Spinal cord (tissue), 10 donors: ENCODE data around the gene UBE2E2. TPM values are rescaled to one million over a fixed set of nuclear protein-coding genes. Genes with fewer than 3 reads are reported as not detected.

Experiments
- DNase-seq, 6 donors: peaks; one replicate each; pipeline versions ENCODE4 v3.0.0 to v3.0.0-alpha.2; 2013 to 2015; ENCODE audit warnings: low spot score in 6 of 6, low read depth in 4 of 6
- H3K27ac ChIP-seq: one replicate; pipeline ENCODE4 v1.5.1; 2013; ENCODE audit warnings: low read depth, low read length, control low read depth
- H3K27me3 ChIP-seq: one replicate; pipeline ENCODE4 v1.6.1; 2013; ENCODE audit warnings: low read length; ENCODE audit not compliant: control insufficient read depth, insufficient read depth
- H3K36me3 ChIP-seq: one replicate; pipeline ENCODE4 v1.6.1; 2013; ENCODE audit warnings: low read length; ENCODE audit not compliant: control insufficient read depth, insufficient read depth
- H3K4me1 ChIP-seq: one replicate; pipeline ENCODE4 v1.6.1; 2013; ENCODE audit warnings: low read length; ENCODE audit not compliant: control insufficient read depth, insufficient read depth
- H3K4me3 ChIP-seq: one replicate; pipeline ENCODE4 v1.5.1; 2013; ENCODE audit warnings: low read depth, low read length, control low read depth
- H3K9me3 ChIP-seq: one replicate; pipeline ENCODE4 v1.6.1; 2013; ENCODE audit warnings: low read length; ENCODE audit not compliant: control insufficient read depth, insufficient read depth
- WGBS: methylation state at CpG from one replicate; pipeline ENCODE4 v1.1.5; 2013; ENCODE audit warnings: missing lambda C conversion rate; ENCODE audit not compliant: insufficient coverage; 5-methylcytosine and 5-hydroxymethylcytosine counted together
- polyA plus RNA-seq, 2 donors: library from polyadenylated mRNA; unstranded; fragments of 120-200 nt; gene quantifications; one replicate each; pipeline ENCODE4 v1.2.1, GENCODE V29; 2013; ENCODE audit not compliant: insufficient read length in 2 of 2
- total RNA-seq, 2 donors: library from RNA; depleted of rRNA in 1 of 2; stranded (reverse); fragments of 120-200 nt in 1 of 2; fragments of >200 nt in 1 of 2; gene quantifications; one replicate each; pipeline versions ENCODE4 v1.2.3 to v1.2.4, GENCODE V29; 2013 to 2014
- donor health status: healthy.

The UBE2E2 gene
- total and polyA plus RNA-seq, 4 donors, result 38.8 to 144 (median 82.6) TPM

GRCh38 chr3:23404246-23404645, 201.1 kb downstream of the UBE2E2 start:
- Histone ChIP-seq H3K4me1 (no peaks in the 10 kb centered on the region), H3K36me3 (no peaks in the 10 kb centered on the region), H3K9me3 (no peaks in the 10 kb centered on the region), H3K27ac (no peak overlapping the region), H3K4me3 (no peak overlapping the region), H3K27me3 (no peaks in the 10 kb centered on the region)
- DNase-seq, result no peak

GRCh38 chr3:23405081-23405480, 202.0 kb downstream of the UBE2E2 start:
- Histone ChIP-seq H3K4me3 (no peak overlapping the region), H3K36me3 (no peaks in the 10 kb centered on the region), H3K27ac (no peak overlapping the region), H3K9me3 (no peaks in the 10 kb centered on the region), H3K27me3 (no peaks in the 10 kb centered on the region), H3K4me1 (no peaks in the 10 kb centered on the region)
- no CpG with 5 or more reads among the region's 1 CpG for WGBS
- DNase-seq, result no peak

GRCh38 chr3:23406601-23407000, 203.5 kb downstream of the UBE2E2 start:
- Histone ChIP-seq H3K4me1 (no peaks in the 10 kb centered on the region), H3K4me3 (no peak overlapping the region), H3K27ac (no peak overlapping the region), H3K36me3 (no peaks in the 10 kb centered on the region), H3K9me3 (no peaks in the 10 kb centered on the region), H3K27me3 (no peaks in the 10 kb centered on the region)
- DNase-seq, result peak in 2 of 6 donors; percentile 17 to 55
- WGBS, result 0% methylated on average over 1 of the region's 1 CpG

DNA sequence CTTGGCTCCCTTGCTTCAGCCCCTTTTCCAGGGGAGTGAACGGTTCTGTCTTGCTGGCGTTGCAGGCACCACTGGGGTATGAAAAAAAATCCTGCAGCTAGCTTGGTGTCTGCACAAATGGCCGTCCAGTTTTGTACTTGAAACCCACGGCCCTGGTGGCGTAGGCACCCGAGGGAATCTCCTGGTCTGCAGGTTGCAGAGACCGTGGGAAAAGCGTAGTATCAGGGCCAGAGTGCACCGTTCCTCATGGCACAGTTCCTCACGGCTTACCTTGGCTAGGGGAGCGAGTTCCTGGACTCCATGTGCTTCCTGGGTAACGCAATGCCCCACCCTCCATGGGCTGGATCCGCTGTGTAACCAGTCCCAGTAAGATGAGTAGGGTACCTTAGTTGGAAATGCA, 214.9 kb downstream of the UBE2E2 start:
- no peak overlapping the region for H3K4me3 ChIP-seq
- H3K9me3 ChIP-seq, result no peaks in the 10 kb centered on the region
- H3K36me3 ChIP-seq, result no peaks in the 10 kb centered on the region
- no peaks in the 10 kb centered on the region for H3K4me1 ChIP-seq
- H3K27me3 ChIP-seq, result no peaks in the 10 kb centered on the region
- no peak overlapping the region for H3K27ac ChIP-seq
- no peak for DNase-seq
- 98% methylated on average over 12 of the region's 13 CpGs for WGBS

- H3K27me3 ChIP-seq, result no peaks in the 10 kb centered on the region
- peaks cover 4% of the 10 kb centered on the region for H3K9me3 ChIP-seq
- DNase-seq, result no peak
- no peak overlapping the region for H3K27ac ChIP-seq
- H3K4me1 ChIP-seq, result no peaks in the 10 kb centered on the region
- H3K36me3 ChIP-seq, result no peaks in the 10 kb centered on the region
- H3K4me3 ChIP-seq, result no peak overlapping the region
- WGBS, result 100% methylated on average over 1 of the region's 3 CpGs
Observed at GRCh38 chr3:23421811-23422516, 218.8 kb downstream of the UBE2E2 start.

- peaks cover 4% of the 10 kb centered on the region for H3K9me3 ChIP-seq
- no peak overlapping the region for H3K27ac ChIP-seq
- H3K27me3 ChIP-seq, result no peaks in the 10 kb centered on the region
- H3K4me1 ChIP-seq, result no peaks in the 10 kb centered on the region
- no peak for DNase-seq
- H3K36me3 ChIP-seq, result no peaks in the 10 kb centered on the region
- H3K4me3 ChIP-seq, result no peak overlapping the region
Observed at GRCh38 chr3:23422517-23422851, 219.4 kb downstream of the UBE2E2 start.

DNA sequence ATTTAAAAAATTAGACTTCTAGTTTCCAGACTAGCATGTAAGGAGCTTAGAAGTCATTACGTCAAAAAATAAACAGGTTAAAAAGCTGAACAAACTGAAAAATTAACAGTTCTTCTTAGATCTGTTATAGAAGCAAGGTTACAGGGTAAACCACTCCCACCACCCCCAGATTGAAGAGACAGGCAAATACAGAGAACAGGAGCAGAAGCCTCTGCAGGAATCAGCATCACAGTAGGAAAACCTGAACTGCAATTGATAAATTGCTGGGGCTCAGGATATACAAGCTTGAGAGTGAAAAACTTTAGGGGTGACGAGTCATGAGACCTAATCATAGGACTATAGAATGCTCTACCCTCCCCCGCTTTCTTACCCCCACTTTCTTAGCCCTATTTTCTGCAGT, 222.3 kb downstream of the UBE2E2 start:
- Histone ChIP-seq H3K27me3 (no peaks in the 10 kb centered on the region), H3K4me1 (no peaks in the 10 kb centered on the region), H3K4me3 (no peak overlapping the region), H3K27ac (no peak overlapping the region), H3K36me3 (no peaks in the 10 kb centered on the region), H3K9me3 (peaks cover 4% of the 10 kb centered on the region)
- DNase-seq, result no peak
- 100% methylated on average over 2 of the region's 3 CpGs for WGBS

GRCh38 chr3:23430781-23431398, 227.8 kb downstream of the UBE2E2 start:
- WGBS, result 44% methylated on average over 1 of the region's 2 CpGs
- Histone ChIP-seq H3K4me1 (no peaks in the 10 kb centered on the region), H3K36me3 (no peaks in the 10 kb centered on the region), H3K27me3 (no peaks in the 10 kb centered on the region), H3K4me3 (no peak overlapping the region), H3K9me3 (peaks cover 2% of the 10 kb centered on the region), H3K27ac (no peak overlapping the region)
- no peak for DNase-seq

- H3K4me3 ChIP-seq, result no peak overlapping the region
- no peak for DNase-seq
- no peaks in the 10 kb centered on the region for H3K9me3 ChIP-seq
- H3K4me1 ChIP-seq, result no peaks in the 10 kb centered on the region
- H3K27me3 ChIP-seq, result no peaks in the 10 kb centered on the region
- no peak overlapping the region for H3K27ac ChIP-seq
- no peaks in the 10 kb centered on the region for H3K36me3 ChIP-seq
- no CpG with 5 or more reads among the region's 3 CpGs for WGBS
Observed at GRCh38 chr3:23431764-23432163, 228.6 kb downstream of the UBE2E2 start.

- DNase-seq, result no peak
- Histone ChIP-seq H3K9me3 (no peaks in the 10 kb centered on the region), H3K27ac (no peak overlapping the region), H3K4me3 (no peak overlapping the region), H3K4me1 (no peaks in the 10 kb centered on the region), H3K36me3 (no peaks in the 10 kb centered on the region), H3K27me3 (no peaks in the 10 kb centered on the region)
- 100% methylated on average over 2 of the region's 2 CpGs for WGBS
Observed at GRCh38 chr3:23435318-23435717, 232.2 kb downstream of the UBE2E2 start.
